GM04503 (cell line): ENCODE results near the gene PVALEF.
"Not testable (repeated sequence)": the region's sequence is repeated elsewhere in the genome, so short reads cannot be mapped to it uniquely, and the experiment has no call there.

Experiments used
- DNase-seq: peaks from one replicate; pipeline ENCODE4 v3.0.0-alpha.2; 2012; ENCODE audit warnings: low read depth

Gene PVALEF

DNA sequence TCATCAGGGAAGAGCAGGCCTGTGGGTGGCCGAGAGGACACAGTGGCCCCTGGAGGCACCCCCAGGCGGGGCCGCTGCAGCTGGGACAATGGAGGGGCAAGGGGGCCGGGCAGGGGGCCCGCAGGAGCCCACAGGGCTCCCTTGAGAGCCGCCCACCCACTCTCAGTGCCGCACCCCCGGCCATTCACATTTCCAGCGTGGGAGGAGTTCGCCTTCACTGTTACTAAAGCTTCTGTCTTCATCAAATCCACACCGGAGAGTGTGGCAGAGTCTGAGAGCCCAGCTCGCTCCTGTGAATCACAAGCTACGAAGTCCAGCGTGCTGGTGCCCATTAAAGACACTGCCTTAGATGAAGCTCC is 20.9 kb upstream of the PVALEF start:
- DNase-seq, result no peak

DNA sequence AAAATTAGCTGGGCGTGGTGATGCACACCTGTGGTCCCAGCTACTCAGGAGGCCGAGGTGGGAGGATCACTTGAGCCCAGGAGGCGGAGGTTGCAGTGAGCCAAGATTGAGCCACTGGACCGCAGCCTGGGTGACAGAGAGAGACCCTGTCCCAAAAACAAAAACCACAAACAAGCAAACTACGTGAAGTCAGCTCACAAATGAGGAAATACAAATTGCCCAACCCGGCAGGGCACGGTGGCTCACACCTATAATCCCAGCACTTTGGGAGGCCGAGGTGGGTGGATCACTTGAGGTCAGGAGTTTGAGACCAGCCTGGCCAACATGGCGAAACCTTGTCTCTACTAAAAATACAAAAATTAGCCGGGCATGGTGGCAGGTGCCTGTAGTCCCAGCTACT is 19.1 kb upstream of the PVALEF start:
- DNase-seq, result not testable (repeated sequence)

DNA sequence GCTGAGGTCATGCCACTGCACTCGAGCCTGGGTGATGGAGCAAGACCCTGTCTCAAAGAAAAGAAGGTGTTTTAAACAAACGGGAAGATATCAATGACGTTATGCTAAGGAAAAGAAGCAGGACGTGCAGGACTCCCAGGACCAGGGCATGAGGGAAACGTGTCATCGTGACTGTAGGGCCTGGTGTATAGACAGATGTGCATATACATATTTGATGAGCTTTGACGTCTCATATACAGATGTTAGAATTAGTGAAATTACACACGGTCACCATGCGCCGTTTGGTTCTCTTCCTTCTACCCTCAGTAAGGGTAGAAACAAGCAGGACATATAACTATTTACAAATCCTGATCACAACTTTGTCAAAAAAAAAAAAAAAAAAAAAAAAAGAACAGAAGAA is 17.6 kb upstream of the PVALEF start:
- DNase-seq, result no peak

GRCh38 chr17:81148571-81148970 is 16.7 kb upstream of the PVALEF start:
- DNase-seq, result no peak

DNA sequence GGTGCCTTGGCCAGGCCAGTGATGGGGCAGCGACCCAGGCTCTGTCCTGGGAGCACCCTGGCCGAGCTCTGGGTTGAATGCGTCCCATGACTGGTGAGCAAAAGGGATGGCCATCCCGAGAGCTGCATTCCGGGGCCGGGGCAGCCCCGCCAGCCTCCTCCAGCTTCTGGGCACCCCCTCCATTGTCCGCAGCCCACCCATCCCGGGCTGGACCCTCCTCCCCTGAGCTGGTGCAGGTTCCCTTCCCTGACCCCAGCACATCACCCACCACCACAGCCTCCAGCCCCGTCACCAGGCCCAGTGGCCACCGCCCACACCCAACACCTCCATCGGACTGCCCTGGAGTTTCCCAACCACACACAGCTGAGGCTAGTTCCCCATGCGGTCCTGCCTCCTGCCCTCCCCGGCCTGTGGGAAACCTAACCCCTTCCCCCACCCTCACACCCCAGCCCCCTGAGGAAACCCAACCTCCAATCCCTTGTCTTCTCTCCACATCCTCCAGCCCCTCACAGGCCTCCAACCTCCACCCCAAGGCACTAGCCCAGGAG is 16.2 kb upstream of the PVALEF start:
- DNase-seq, result no peak

GRCh38 chr17:81150377-81151077 is 14.8 kb upstream of the PVALEF start:
- no peak for DNase-seq

DNA sequence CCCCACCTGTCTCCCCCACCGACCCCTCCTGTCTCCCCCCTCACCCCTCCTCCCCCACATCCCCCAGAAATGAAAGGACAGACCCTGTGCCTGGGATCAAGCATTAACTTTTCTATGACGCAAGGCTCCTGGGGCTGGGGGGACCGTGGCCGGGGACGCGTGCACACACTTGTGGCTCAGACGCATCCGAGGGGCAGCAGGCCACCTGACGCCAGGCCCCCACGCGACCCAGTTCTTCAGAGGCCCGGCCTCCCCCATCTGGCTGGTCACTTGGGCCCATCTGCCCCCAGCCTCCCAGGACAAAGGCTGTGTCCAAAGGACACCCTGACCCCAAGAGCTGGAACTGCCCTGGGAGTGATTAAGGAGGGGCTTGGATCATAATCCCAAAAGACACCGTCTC is 14.0 kb upstream of the PVALEF start:
- no peak for DNase-seq

DNA sequence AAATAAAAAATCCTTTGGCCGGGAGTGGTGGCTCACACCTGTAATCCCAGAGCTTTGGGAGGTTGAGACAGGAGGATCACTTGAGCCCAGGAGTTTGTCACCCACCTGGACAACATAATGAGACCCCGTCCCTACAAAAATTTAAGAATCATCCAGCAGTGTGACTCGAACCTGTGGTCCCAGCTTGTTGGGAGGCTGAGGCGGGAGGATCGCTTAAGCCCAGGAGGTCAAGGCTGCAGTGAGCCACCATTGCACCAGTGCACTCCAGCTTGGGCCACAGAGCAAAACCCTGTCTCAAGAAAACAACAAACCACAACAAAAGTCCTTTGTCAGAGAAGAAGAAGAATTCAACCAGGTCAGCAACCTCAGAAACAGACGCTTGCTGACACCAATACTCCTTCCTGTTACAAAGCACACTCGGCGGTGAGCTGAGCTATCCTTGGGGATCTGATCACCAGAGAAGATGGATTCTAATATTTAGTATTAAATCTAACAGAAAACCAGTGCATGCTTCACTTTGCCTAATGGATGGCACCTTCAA is 12.9 kb upstream of the PVALEF start:
- DNase-seq, result no peak

GRCh38 chr17:81153340-81153803 is 11.9 kb upstream of the PVALEF start:
- DNase-seq, result no peak

- DNase-seq, result not testable (repeated sequence)
Observed at GRCh38 chr17:81154016-81154415, 11.3 kb upstream of the PVALEF start.

GRCh38 chr17:81154961-81155360 is 10.3 kb upstream of the PVALEF start:
- no peak for DNase-seq

DNA sequence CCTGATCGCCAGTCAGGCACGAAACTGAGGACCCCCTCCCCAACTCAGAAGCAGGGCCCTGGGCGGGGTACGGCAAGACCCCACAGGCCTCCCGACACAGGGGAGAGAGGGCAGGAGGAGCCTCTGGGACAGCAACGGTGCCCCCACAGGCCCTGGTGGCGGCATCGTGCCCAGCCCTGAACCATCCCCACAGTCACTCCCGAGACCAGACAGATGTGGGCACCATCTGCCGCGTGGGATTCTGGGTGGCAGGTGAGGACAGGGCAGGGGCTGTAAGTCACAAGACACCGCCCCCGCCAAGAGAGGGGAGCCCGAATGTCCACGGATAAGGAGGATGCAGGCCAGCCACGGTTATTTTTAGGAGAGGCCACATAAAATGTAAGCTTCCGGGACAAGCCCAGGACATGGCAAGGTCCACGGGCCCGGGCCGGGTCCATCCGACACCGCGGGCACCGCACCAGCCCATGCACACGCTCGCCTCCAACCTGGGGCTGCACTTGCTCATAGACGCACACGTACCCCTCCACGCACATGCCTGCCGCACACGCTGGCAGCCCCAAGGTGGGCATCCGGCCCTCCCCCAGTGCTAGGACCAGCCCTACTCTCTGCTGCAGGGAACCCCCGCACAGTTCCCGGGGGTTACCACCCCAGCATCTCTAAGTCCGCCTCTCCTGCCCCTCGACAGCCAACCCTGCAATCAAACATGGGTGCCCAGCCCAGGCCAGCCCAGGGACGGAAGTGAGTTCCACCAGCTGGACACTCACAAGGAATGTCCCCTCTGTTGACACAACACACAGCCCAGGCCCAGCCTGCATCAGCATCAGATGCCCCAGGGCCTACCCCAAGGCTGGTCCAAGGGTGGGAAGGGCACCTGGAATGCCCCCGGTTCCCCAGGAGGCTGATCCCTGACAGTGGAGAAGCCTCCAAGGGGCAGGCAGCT is 8.2 kb upstream of the PVALEF start:
- no peak for DNase-seq

DNA sequence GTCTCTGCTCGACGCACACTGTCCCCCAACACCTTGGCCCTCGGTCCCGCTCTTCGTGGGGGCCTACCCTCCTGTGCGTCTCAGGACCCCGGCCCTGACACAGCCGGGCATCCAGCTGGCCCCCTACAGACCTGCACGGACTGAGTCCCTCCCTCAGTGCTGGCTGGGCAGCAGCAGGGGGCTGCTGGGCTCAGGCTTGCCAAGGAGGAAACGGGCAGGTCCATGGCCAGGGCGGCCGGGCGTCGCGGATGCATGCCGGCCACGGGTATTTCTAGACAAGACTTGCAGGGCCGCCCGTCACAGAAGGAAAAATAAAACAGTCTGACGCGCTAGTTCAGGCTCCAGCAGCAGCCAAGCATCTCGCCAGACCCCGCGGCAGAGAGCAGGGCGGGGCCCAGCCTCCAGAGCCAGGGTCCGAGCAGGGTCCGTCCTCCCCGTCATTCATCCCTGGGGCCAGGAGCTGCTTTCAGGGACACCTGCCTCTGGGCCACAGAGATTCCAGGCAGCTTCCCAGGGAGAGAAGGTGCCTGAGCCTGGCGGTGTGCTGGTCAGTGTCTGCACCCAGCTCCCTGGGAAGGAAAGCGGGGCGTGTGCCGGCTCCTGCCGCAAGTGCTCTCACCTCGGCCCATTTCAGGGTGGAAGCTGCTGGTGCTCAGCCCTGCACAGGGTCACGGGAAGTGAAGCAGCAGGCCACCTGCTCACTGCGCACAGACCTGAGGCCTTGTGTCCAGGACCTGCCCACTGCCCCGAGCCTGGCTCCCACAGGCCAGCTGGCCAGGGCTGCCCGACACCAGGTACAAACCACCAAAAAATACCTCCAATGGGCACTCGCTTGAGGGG is 7.2 kb upstream of the PVALEF start:
- DNase-seq, result no peak

GRCh38 chr17:81158688-81159590 is 6.4 kb upstream of the PVALEF start:
- no peak for DNase-seq

GRCh38 chr17:81159611-81160265 is 5.6 kb upstream of the PVALEF start:
- no peak for DNase-seq

DNA sequence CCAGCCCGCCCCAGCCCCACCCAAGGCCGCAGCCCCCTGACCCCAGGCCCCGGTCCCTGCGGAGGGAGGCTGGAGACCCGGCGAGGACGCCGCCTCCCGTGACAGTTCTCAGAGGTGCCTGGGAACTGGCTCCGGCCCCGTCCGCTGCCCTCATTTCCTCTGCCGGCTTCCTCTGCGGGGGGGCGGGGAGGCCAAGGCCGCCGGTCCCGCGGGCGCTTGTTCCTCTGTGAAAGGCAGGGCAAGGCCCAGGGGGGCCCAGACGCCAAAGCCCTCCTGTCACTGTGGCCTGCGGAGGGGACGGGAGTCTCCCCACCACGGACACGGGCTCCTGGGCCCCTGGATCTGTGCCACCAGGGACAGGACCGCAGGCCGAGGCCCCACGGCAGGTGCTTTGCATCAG is 5.0 kb upstream of the PVALEF start:
- DNase-seq, result no peak

- DNase-seq, result no peak
Observed at GRCh38 chr17:81160747-81161453, 4.4 kb upstream of the PVALEF start.

- no peak for DNase-seq
Observed at GRCh38 chr17:81161536-81161935, 3.8 kb upstream of the PVALEF start.

- no peak for DNase-seq
Observed at GRCh38 chr17:81161972-81162371, 3.3 kb upstream of the PVALEF start.

GRCh38 chr17:81162491-81162890 is 2.8 kb upstream of the PVALEF start:
- DNase-seq, result no peak
